GM18951 (cell line): ENCODE data around the gene LAMA4.

ENCODE experiments used
- POLR2A ChIP-seq: IDR thresholded peaks from 4 replicates; pipeline ENCODE4 v1.6.1; 2011; ENCODE audit warnings: mild to moderate bottlenecking; ENCODE audit not compliant: insufficient read length, insufficient read depth; ENCODE audit errors: extremely low read depth
- in situ Hi-C: fragments of 300-500 bp; cut with MboI; formaldehyde crosslinking; loops from one replicate; pipeline ENCODE4 v1.12.0; 2022; ENCODE audit warnings: low sequenced_read_pairs, mixed read lengths, inconsistent platforms; ENCODE audit not compliant: unreplicated experiment

The LAMA4 gene

DNA sequence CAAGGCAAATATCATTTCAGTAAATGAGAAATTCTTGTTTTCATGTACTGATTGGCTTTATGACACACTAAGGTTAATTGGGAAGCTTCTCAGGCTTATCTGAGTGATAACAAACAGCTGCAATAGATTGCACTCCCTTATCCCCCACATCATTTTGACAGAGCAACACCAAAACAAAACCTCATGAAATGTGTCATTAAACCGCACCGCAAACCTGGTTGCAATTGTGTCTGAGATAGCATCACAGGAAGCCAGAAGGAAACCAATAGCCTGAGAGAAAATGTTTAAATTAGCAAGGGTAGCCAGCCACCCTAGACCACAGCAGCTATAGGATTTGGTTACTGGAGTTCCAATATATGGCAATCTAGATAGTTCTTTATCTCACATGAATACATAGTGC lies 31.6 kb upstream of the LAMA4 start:
- in situ Hi-C loops = no loop called here
- TF ChIP-seq POLR2A = no peak

DNA sequence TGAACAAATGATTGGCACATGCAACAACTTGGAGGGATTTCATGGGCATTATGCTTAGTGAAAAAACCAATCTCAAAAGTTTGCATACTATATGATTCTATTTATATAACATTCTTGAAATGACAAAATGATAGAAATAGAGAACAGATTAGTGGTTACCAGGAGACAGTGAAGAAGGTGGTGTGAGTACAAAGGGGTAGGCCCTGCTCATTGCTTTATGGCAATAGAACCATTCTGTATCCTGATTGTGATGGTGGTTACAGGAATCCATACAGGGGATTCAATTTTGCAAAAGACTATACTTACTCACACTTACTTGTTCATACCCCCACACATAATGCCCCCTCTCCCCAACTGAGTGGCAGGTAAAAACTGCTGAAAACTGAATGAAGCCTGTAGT lies 30.2 kb upstream of the LAMA4 start:
- TF ChIP-seq POLR2A = no peak
- in situ Hi-C loops = no loop called here

DNA sequence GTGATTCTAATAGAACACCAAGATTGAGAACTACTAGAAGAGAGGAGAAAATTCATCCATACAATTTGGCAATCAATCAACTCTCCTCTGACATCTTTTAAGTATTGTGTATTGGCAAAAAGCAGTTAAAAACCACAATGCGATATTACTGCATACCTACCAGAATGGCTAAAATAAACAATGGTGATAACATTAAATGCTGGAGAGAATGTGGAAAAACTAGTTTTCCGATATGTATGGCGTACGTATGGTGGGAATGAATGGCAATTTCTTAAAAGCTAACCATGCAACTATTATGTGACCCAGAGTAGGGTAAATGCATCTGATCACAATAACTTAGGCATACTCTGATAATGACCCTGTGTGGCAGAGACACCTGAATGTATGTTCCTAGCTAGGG lies 29.3 kb upstream of the LAMA4 start:
- no peak for TF ChIP-seq POLR2A
- in situ Hi-C loops = no loop called here

DNA sequence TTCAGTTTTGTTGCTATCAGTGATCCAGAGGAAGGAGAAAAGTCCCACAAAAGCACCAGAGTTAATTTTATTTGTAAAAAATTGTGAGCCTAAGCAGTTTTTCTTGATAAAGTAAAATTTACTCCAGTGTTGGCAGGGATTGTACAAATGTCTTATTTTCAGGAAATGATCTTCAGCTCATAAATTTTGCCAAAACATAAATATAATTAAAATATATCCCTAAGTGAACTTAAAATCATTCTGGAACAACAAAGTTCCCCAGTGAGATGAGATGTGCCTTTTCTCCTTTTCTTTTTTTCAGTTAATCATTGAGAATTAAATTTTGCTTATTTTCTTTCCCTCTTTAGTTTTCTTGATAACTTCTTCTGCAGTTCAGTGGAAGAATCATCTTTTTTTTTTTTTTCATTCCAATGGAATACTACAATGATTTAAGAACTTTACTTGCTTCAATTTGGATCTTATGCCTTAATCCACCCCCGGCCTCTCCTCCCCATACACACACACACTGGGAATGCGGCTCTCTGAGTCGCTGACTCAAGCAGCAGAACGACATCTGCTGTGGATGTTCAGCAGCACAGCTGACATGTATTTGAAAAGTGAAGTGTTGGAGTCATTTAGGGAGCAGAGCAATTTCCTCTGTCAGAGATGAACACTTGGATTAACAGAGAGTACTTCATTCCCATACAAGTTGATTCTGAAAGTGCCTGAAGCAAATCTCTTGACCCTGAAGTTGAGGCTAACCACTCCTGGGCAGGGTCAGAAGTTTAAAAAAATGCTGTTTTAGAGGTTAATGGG lies 27.7 kb upstream of the LAMA4 start:
- TF ChIP-seq POLR2A = no peak
- in situ Hi-C loops = no loop called here

DNA sequence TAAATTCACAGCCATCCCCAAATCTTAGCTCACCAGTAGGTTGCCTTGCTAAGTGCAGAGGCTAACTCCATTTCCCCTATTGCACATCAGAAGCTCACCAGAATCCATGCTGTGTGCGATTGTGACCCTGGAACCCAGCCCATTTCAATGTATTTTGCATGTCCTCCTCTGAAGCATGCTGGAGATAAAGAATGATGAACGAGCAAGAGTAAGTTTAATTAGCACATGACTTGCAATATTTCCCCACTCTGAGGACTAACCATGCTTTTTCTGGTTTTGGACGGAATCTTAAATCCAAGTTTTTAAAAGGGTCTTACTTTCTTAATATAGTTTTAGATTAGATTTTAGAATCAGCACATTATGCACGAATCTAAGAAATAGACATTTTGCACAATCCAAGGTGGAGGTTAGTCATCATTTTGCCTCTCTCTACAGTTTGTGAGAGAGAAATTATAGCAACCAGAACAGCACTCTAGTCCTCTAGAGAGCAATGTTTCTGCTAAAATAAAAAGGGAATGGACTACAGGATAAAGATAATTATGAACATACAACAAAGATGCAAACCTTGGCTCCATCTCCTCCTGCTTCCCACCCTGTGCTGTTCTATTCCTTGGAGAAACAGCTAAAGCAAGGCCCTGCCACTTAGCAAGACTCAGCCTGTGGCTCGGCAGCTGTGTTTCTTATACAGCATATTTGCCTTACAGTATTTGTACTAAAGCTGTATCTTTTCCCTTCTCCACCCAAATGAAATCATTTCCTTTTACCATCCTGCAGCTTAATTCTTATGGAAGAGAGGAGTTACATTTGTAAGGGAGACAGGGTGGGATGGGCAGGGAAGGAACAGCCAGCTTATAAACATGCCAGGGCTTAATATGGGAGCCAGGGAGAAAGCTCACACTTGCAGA lies 24.9 kb upstream of the LAMA4 start:
- TF ChIP-seq POLR2A = no peak
- in situ Hi-C loops = no loop called here

DNA sequence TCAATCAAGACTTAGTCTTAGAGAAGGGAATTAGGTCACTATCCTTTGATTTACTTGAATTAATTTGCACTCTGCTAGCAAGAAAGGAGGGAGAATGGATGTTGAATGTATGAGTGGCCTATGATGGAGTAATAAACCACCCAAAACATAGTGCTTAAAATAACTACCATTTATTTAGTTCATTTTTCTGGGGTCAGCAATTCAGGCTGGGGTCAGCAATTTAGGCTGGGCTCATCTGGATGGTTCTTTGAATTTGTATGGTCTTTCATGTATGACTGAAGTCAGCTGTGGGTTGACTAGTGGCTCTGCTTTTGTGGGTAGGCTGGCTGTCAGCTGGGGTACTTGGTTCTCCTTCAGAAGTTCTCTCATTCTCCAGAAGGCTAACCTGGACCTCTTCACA lies 21.0 kb upstream of the LAMA4 start:
- in situ Hi-C loops = no loop called here
- TF ChIP-seq POLR2A = no peak

DNA sequence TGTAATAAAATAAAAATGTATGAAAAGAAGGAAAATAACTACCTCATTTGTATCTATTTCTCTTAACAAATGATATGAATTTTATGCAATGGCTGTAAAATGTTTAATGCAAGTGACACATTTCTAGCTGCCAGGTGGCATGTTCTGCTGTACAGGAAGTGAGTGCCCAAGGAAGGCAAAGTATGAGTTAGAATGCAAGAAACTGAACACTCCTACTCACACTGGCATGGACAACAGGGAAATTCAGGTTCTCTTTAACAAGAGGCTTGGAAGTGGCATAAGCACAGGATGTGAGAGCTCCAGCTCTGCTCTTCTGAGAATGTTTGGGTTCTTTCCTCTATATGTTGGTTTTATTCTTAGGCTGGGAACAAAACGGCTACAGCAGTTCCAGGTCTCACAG lies 20.4 kb upstream of the LAMA4 start:
- in situ Hi-C loops = no loop called here

DNA sequence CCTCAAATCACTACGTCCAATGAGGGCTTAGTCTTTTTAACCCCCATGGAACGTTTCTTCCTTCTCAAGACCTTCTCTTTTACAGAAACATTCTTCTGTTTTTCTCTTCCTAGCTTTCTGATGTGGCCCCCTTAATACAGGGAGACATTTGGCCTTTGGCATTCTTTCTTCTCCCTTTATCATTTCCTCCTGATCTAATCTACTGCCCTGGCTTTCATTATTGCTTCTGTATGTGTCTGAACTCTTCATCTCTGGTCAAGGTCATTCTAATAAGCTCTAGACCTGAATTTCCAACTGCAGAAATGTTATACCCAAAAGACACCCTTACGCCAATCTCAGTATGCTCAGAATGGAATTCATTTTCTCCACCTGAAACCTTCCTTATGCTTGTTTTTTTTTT lies 18.4 kb upstream of the LAMA4 start:
- no peak for TF ChIP-seq POLR2A
- in situ Hi-C loops = no loop called here

More for the DNA sequence above, 20.4 kb upstream of the LAMA4 start:
- TF ChIP-seq POLR2A = no peak

DNA sequence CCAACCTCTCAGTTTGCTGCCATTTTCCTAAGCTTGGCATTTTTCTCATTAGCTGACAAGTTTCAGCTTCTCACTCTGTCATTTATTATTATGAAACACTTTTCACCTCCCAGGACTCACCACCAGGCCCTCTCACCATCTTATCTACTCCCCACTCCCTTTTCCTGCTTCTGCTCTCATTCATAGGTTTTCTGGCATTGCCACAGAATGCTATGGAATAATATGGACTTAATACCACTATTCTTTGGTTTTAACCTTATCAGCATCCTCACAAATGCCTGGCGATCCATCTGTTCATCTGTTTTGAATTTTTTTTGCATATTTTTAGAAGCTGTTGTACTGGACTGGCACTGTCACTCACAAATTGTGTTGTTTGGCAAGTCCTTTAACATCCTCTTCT lies 16.4 kb upstream of the LAMA4 start:
- in situ Hi-C loops = no loop called here
- TF ChIP-seq POLR2A = no peak

DNA sequence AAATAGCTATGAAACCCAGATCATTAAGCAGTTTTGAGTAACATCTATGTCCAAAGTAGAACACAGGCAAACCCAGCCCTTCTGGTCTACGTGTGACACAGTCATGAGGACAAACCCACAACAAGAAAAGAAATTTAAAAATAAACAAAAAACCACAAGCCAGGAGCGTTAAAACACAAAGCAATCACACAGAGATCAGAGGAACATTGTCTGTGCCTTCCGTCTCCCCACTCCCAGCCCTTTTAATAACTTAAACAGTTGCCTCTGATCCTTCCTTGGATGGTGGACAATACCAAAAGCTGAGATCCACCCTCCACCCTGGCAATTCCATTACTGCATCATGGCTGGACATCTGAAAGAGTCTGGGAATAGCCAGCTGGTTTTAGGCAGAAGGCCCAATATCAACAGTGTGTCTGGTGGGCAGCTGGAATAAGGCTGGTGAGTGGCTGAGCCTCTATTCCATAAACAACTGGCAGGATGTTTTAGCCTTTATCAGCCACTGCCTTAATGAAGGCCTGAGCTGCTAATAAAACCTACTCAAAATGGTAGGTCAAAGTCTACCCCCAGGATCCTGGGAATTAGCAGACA lies 15.7 kb upstream of the LAMA4 start:
- TF ChIP-seq POLR2A = no peak
- in situ Hi-C loops = no loop called here

DNA sequence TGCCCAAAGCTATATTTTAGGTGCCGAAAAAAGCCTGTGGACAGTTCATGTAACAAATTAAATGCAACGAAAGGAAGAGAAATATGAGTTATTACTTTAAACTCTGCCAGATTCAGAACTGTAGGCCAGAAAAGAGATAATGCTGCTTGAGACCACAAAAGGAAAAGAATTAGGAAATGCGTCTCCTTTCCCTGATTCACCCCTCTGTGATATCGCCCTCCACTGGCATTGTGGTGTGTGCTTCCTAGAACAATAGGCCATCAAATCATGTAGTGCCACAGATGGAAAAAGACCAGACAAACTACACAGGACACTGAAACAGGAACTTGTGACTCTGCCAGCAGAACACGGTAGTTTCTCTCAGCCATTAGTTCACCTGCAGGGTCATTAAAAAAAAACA lies 14.7 kb upstream of the LAMA4 start:
- in situ Hi-C loops = no loop called here
- no peak for TF ChIP-seq POLR2A

DNA sequence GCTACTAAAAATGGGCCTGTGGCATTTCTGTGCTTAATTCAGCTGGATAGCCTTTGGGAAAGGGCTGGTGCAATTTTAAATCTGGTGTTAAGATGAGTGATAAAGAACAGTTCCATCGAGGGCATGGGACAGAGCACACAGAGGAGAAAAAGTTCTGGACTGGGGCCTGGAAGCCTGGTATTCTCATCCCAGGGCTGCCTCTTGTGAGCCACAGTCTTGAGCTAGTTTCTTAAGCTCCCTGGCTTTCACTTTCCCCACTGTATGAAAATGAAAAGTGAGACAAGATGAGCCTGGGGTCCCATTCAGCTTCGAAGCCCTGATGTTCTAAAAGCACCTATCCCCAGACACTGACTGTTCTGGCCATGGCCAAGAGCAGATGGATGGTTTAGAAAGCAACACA lies 14.3 kb upstream of the LAMA4 start:
- no peak for TF ChIP-seq POLR2A
- in situ Hi-C loops = no loop called here

DNA sequence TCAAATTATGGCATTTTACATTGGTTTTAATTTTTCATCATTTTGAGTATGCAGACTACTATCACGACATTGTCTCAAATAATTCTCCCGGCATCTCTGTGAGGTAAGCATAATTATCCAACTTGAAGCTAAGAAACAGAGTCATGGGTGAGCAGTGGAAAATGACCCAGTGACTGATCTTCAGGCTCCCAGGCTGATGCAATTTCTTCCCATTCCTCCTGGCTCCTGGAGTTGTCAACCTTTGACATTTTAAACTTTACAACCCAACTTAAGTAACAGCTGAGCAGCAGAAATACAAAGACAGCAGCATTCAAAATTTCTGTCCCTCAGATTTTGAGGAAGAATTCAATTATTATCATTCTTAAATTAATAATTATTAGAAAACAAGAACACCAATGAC lies 13.7 kb upstream of the LAMA4 start:
- no peak for TF ChIP-seq POLR2A
- in situ Hi-C loops = no loop called here
